Hepatocyte (in vitro differentiated cells): ENCODE measurements around the gene OR2S2. TPM values are rescaled to one million over a fixed set of nuclear protein-coding genes. Genes with fewer than 3 reads are reported as not detected.
A peak's percentile ranks its signal among the peaks of the same experiment; 100 is the strongest.

Experiments used
- DNase-seq: peaks from one replicate; pipeline ENCODE4 v3.0.0-alpha.2; 2016; ENCODE audit warnings: low spot score
- H2AFZ ChIP-seq: fragments of 200-600 bp; sonication (generic); 2 replicates; pipeline ENCODE4 v1.6.0; 2016; ENCODE audit warnings: antibody characterized with exemption, mild to moderate bottlenecking
- H3K27ac ChIP-seq: fragments of 200-600 bp; sonication (generic); 2 replicates; pipeline ENCODE4 v1.5.1; 2016; ENCODE audit warnings: mild to moderate bottlenecking
- H3K27me3 ChIP-seq: fragments of 200-600 bp; sonication (generic); 2 replicates; pipeline ENCODE4 v1.6.1; 2016
- H3K36me3 ChIP-seq: fragments of 200-600 bp; sonication (generic); replicated peaks from 2 replicates; pipeline ENCODE4 v1.5.1; 2016; ENCODE audit warnings: low read depth; ENCODE audit not compliant: insufficient read depth
- H3K4me1 ChIP-seq: fragments of 200-600 bp; sonication (generic); 2 replicates; pipeline ENCODE4 v1.5.1; 2016; ENCODE audit warnings: mild to moderate bottlenecking, moderate library complexity; ENCODE audit not compliant: insufficient read depth
- H3K4me2 ChIP-seq: fragments of 200-600 bp; sonication (generic); 2 replicates; pipeline ENCODE4 v1.6.0; 2016
- H3K4me3 ChIP-seq: fragments of 200-600 bp; sonication (generic); 2 replicates; pipeline ENCODE4 v1.5.1; 2016; ENCODE audit warnings: mild to moderate bottlenecking
- H3K79me2 ChIP-seq: fragments of 200-600 bp; sonication (generic); 2 replicates; pipeline ENCODE4 v1.6.0; 2017; ENCODE audit warnings: mild to moderate bottlenecking
- H3K9me2 ChIP-seq: fragments of 200-600 bp; sonication (generic); replicated peaks from 2 replicates; pipeline ENCODE4 v1.6.0; 2017; ENCODE audit warnings: mild to moderate bottlenecking; ENCODE audit not compliant: insufficient read depth
- H3K9me3 ChIP-seq: fragments of 200-600 bp; sonication (generic); 2 replicates; pipeline ENCODE4 v1.5.1; 2016; ENCODE audit warnings: low read depth, mild to moderate bottlenecking
- H4K20me1 ChIP-seq: fragments of 200-600 bp; sonication (generic); 2 replicates; pipeline ENCODE4 v1.6.0; 2016; ENCODE audit warnings: mild to moderate bottlenecking; ENCODE audit not compliant: insufficient read depth, poor library complexity, severe bottlenecking
- CTCF ChIP-seq: fragments of 200-600 bp; sonication (generic); IDR thresholded peaks from 2 replicates; pipeline ENCODE4 v1.5.1; 2016; ENCODE audit warnings: antibody characterized with exemption, mild to moderate bottlenecking; ENCODE audit not compliant: poor library complexity
- EZH2 ChIP-seq: fragments of 200-600 bp; sonication (generic); IDR thresholded peaks from 2 replicates; pipeline ENCODE4 v1.6.1; 2016; ENCODE audit warnings: antibody characterized with exemption, mild to moderate bottlenecking, borderline replicate concordance
- EZH2phosphoT487 ChIP-seq: fragments of 200-600 bp; sonication (generic); IDR thresholded peaks from one replicate; pipeline ENCODE4 v1.6.1; 2018; ENCODE audit warnings: antibody characterized with exemption, mild to moderate bottlenecking, low read depth, moderate library complexity; ENCODE audit not compliant: unreplicated experiment, severe bottlenecking
- WGBS: methylation state at CpG from one replicate; pipeline ENCODE4 v1.1.6; 2016; ENCODE audit warnings: low lambda C conversion rate; ENCODE audit errors: missing lambda C conversion rate; 5-methylcytosine and 5-hydroxymethylcytosine counted together
- polyA plus RNA-seq: library from polyadenylated mRNA; unstranded; fragments of >200 nt; fragmentation: Nextera tagmentation; extraction: Ambion mirVana; gene quantifications from 2 replicates; pipeline ENCODE4 v1.2.1, GENCODE V29; 2016
- total RNA-seq: library from RNA; depleted of rRNA; stranded (reverse); fragments of >200 nt; gene quantifications from 2 replicates; pipeline ENCODE4 v1.2.3, GENCODE V29; 2014

Gene OR2S2
- total and polyA plus RNA-seq, 2 experiments from 2014 or later: 0.27 TPM; not detected in 1

GRCh38 chr9:35942286-35942685 lies 15.7 kb downstream of the OR2S2 start:
- H3K79me2 ChIP-seq: no peaks in the 10 kb centered on the region
- H4K20me1 ChIP-seq: no peaks in the 10 kb centered on the region
- WGBS: 90% methylated on average over 5 of the region's 5 CpGs
- no peak overlapping the region for H3K27ac ChIP-seq
- H3K36me3 ChIP-seq: no peaks in the 10 kb centered on the region
- H3K4me3 ChIP-seq: no peak overlapping the region
- H3K4me1 ChIP-seq: peaks cover 3% of the 10 kb centered on the region
- H3K27me3 ChIP-seq: no peaks in the 10 kb centered on the region
- no peaks in the 10 kb centered on the region for H3K9me2 ChIP-seq
- H3K9me3 ChIP-seq: no peaks in the 10 kb centered on the region
- TF ChIP-seq EZH2phosphoT487 (no peak), CTCF (no peak), EZH2 (no peak)
- no peak overlapping the region for H2AFZ ChIP-seq
- H3K4me2 ChIP-seq: no peak overlapping the region
- DNase-seq: no peak

- no peaks in the 10 kb centered on the region for H3K9me3 ChIP-seq
- H3K27ac ChIP-seq: peak overlapping the region; percentile 36
- H3K4me3 ChIP-seq: no peak overlapping the region
- H3K4me2 ChIP-seq: no peak overlapping the region
- no peaks in the 10 kb centered on the region for H3K9me2 ChIP-seq
- WGBS: 63% methylated on average over 7 of the region's 7 CpGs
- peaks cover 7% of the 10 kb centered on the region for H3K4me1 ChIP-seq
- no peaks in the 10 kb centered on the region for H3K79me2 ChIP-seq
- DNase-seq: no peak
- H4K20me1 ChIP-seq: no peaks in the 10 kb centered on the region
- no peaks in the 10 kb centered on the region for H3K36me3 ChIP-seq
- TF ChIP-seq EZH2: no peak
- no peak for TF ChIP-seq CTCF
- TF ChIP-seq EZH2phosphoT487: no peak
- H2AFZ ChIP-seq: no peak overlapping the region
- no peaks in the 10 kb centered on the region for H3K27me3 ChIP-seq
These were observed 17.2 kb downstream of the OR2S2 start for GRCh38 chr9:35940458-35941407.

GRCh38 chr9:35939679-35940250 lies 18.2 kb downstream of the OR2S2 start:
- H3K36me3 ChIP-seq: no peaks in the 10 kb centered on the region
- no peaks in the 10 kb centered on the region for H3K9me3 ChIP-seq
- no peak overlapping the region for H2AFZ ChIP-seq
- H3K9me2 ChIP-seq: no peaks in the 10 kb centered on the region
- H3K4me1 ChIP-seq: peaks cover 9% of the 10 kb centered on the region
- TF ChIP-seq CTCF: no peak
- no peak for TF ChIP-seq EZH2phosphoT487
- TF ChIP-seq EZH2: no peak
- no peak overlapping the region for H3K4me2 ChIP-seq
- no peak for DNase-seq
- no peak overlapping the region for H3K27ac ChIP-seq
- H4K20me1 ChIP-seq: no peaks in the 10 kb centered on the region
- 92% methylated on average over 8 of the region's 8 CpGs for WGBS
- no peaks in the 10 kb centered on the region for H3K79me2 ChIP-seq
- no peak overlapping the region for H3K4me3 ChIP-seq
- H3K27me3 ChIP-seq: no peaks in the 10 kb centered on the region
